ENCODE data around the gene CNR1.

CNR1 gene

GRCh38 chr6:88114838-88115237 is 51.3 kb downstream of the CNR1 start:
- no peak overlapping the region for H3K4me3 ChIP-seq (ENCODE audit: low read depth, low read length)
- TF ChIP-seq CTCF (IDR thresholded peaks at IDR 0.05; ENCODE audit: borderline replicate concordance, insufficient read depth, low read depth, low read length) = no peak

- no peak for TF ChIP-seq CTCF (IDR thresholded peaks at IDR 0.05; ENCODE audit: borderline replicate concordance, insufficient read depth, low read depth, low read length)
- H3K4me3 ChIP-seq (ENCODE audit: low read depth, low read length) = no peak overlapping the region
These were observed 54.2 kb downstream of the CNR1 start for GRCh38 chr6:88111991-88112390.

GRCh38 chr6:88107241-88107640 is 58.9 kb downstream of the CNR1 start:
- H3K4me3 ChIP-seq (ENCODE audit: low read depth, low read length) = no peak overlapping the region
- TF ChIP-seq CTCF (IDR thresholded peaks at IDR 0.05; ENCODE audit: borderline replicate concordance, insufficient read depth, low read depth, low read length) = no peak

DNA sequence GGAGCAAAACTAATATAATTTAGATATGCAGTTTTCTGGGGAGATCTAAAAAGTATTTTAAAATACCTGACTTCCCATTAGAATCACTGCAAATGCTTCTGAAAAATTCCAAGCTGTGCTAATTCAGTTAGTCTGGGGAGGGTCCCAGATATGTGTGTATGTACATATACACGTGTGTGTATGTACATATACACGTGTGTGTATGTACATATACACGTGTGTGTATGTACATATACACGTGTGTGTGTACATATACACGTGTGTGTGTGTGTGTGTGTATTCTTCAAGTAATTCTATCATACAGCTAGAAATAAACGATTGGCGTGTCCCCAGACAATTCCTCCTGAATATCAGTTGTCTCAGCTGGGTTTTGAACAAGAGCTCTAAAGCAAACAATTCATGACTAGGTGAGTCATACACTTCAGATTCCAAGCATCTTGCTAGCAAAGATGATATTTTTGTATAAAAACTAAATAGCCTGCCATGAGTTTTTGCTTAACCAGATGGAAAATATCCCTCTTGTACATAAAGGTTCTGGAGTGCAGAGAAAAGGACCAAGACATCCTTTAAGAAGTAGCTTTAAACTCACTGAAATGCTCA is 60.3 kb downstream of the CNR1 start:
- no peak overlapping the region for H3K4me3 ChIP-seq (ENCODE audit: low read depth, low read length)
- TF ChIP-seq CTCF (IDR thresholded peaks at IDR 0.05; ENCODE audit: borderline replicate concordance, insufficient read depth, low read depth, low read length) = no peak
